GM12878 (cell line): ENCODE data around the gene KANTR.

Experiments
- BRCA1 ChIP-seq: IDR thresholded peaks from 2 replicates; pipeline ENCODE4 v1.6.1; 2011; ENCODE audit warnings: low read depth, low read length, improper control_type of control experiment
- EGR1 ChIP-seq, 2 experiments: IDR thresholded peaks; 1 replicate in 1 of 2; 2 replicates in 1 of 2; pipeline ENCODE4 v1.6.1; 2011 to 2012; ENCODE audit warnings: low read depth in 2 of 2, low read length in 2 of 2, borderline replicate concordance in 1 of 2, mild to moderate bottlenecking in 1 of 2, moderate library complexity in 1 of 2
- SP1 ChIP-seq: IDR thresholded peaks from one replicate; pipeline ENCODE4 v1.6.1; 2011; ENCODE audit warnings: low read depth, low read length
- TF ChIP-seq, protein P1 (sequence below): IDR thresholded peaks from 2 replicates; pipeline ENCODE4 v1.6.1; 2012; ENCODE audit warnings: mild to moderate bottlenecking, low read depth, low read length
- TF ChIP-seq, protein P2 (sequence below): IDR thresholded peaks from 2 replicates; pipeline ENCODE4 v1.6.1; 2011; ENCODE audit warnings: mild to moderate bottlenecking, low read depth, low read length, moderate library complexity; ENCODE audit not compliant: insufficient replicate concordance
- TF ChIP-seq, protein P3 (sequence below): IDR thresholded peaks from 2 replicates; pipeline ENCODE4 v1.6.1; 2012; ENCODE audit warnings: low read depth, low read length, improper control_type of control experiment

DNA sequence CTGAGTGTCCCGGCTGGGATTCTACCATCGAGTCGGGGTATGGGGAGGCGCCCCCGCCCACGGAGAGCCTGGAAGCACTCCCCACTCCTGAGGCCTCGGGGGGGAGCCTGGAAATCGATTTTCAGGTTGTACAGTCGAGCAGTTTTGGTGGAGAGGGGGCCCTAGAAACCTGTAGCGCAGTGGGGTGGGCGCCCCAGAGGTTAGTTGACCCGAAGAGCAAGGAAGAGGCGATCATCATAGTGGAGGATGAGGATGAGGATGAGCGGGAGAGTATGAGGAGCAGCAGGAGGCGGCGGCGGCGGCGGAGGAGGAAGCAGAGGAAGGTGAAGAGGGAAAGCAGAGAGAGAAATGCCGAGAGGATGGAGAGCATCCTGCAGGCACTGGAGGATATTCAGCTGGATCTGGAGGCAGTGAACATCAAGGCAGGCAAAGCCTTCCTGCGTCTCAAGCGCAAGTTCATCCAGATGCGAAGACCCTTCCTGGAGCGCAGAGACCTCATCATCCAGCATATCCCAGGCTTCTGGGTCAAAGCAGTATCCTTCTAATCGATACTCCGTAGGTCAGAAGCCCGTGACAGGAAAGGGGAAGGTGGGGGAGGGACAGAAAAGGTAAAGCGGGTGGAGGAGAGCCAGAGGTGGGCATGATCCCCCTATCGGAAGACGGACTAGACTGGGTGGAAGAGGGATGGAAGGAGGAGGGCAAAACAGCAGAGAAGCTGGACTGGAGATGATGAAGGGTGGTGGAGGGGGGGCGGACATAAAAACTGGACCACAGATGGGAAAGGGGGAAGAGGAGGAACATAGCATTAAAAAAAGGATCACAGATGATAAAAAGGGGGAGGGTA lies 10.9 kb upstream of the KANTR start:
- TF ChIP-seq BRCA1 (no peak), EGR1 (IDR thresholded peaks at IDR 0.05; ENCODE audit: borderline replicate concordance in 1 of 2, low read depth in 2 of 2, low read length in 2 of 2) (no peak), SP1 (no peak)
- TF ChIP-seq, protein P1, sequence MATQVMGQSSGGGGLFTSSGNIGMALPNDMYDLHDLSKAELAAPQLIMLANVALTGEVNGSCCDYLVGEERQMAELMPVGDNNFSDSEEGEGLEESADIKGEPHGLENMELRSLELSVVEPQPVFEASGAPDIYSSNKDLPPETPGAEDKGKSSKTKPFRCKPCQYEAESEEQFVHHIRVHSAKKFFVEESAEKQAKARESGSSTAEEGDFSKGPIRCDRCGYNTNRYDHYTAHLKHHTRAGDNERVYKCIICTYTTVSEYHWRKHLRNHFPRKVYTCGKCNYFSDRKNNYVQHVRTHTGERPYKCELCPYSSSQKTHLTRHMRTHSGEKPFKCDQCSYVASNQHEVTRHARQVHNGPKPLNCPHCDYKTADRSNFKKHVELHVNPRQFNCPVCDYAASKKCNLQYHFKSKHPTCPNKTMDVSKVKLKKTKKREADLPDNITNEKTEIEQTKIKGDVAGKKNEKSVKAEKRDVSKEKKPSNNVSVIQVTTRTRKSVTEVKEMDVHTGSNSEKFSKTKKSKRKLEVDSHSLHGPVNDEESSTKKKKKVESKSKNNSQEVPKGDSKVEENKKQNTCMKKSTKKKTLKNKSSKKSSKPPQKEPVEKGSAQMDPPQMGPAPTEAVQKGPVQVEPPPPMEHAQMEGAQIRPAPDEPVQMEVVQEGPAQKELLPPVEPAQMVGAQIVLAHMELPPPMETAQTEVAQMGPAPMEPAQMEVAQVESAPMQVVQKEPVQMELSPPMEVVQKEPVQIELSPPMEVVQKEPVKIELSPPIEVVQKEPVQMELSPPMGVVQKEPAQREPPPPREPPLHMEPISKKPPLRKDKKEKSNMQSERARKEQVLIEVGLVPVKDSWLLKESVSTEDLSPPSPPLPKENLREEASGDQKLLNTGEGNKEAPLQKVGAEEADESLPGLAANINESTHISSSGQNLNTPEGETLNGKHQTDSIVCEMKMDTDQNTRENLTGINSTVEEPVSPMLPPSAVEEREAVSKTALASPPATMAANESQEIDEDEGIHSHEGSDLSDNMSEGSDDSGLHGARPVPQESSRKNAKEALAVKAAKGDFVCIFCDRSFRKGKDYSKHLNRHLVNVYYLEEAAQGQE, result no peak
- TF ChIP-seq, protein P2, sequence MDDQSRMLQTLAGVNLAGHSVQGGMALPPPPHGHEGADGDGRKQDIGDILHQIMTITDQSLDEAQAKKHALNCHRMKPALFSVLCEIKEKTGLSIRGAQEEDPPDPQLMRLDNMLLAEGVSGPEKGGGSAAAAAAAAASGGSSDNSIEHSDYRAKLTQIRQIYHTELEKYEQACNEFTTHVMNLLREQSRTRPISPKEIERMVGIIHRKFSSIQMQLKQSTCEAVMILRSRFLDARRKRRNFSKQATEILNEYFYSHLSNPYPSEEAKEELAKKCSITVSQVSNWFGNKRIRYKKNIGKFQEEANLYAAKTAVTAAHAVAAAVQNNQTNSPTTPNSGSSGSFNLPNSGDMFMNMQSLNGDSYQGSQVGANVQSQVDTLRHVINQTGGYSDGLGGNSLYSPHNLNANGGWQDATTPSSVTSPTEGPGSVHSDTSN, result no peak
- TF ChIP-seq, protein P3, sequence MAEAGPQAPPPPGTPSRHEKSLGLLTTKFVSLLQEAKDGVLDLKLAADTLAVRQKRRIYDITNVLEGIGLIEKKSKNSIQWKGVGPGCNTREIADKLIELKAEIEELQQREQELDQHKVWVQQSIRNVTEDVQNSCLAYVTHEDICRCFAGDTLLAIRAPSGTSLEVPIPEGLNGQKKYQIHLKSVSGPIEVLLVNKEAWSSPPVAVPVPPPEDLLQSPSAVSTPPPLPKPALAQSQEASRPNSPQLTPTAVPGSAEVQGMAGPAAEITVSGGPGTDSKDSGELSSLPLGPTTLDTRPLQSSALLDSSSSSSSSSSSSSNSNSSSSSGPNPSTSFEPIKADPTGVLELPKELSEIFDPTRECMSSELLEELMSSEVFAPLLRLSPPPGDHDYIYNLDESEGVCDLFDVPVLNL, result no peak
